HCT116 (cell line): ENCODE results near the gene NPVF. TPM values are rescaled to one million over a fixed set of nuclear protein-coding genes. Genes with fewer than 3 reads are reported as not detected.

ENCODE experiments used
- ATAC-seq: fragments of 200-7000 bp; cut with Tn5 transposase; 2 replicates; pipeline ENCODE4 v1.9.1; 2020; ENCODE audit warnings: mild to moderate bottlenecking, moderate library complexity
- BruUV-seq: library from RNA; stranded (reverse); fragments of 400-500 nt; replicated peaks from 2 replicates; lab custom pipeline; 2021; lab: Mats Ljungman, UMichigan
- CTCF ChIA-PET: fragments of 300-600 bp; sonication (Branson Sonifier 250); formaldehyde crosslinking; loops from one replicate; lab custom pipeline; 2021; ENCODE audit warnings: antibody characterized with exemption; lab: Charles Lee
- POLR2A ChIA-PET: fragments of 300-600, 350-600 bp; sonication (Branson Sonifier 250); formaldehyde crosslinking; loops from one replicate; lab custom pipeline; 2021; ENCODE audit warnings: antibody characterized with exemption; lab: Charles Lee
- RAD21 ChIA-PET, 2 experiments: fragments of 300-600 bp; sonication (Branson Sonifier 250); formaldehyde crosslinking; loops; one replicate each; lab custom pipeline; 2023; ENCODE audit warnings: low total read pairs in 2 of 2; ENCODE audit not compliant: uncharacterized antibody in 2 of 2, unreplicated experiment in 2 of 2, low non-redundant PET in 1 of 2; lab: Charles Lee
- DNase-seq: peaks from one replicate; pipeline ENCODE4 v3.0.0-alpha.2; 2010; ENCODE audit warnings: low read depth, low spot score
- H2AFZ ChIP-seq: fragments of 200-600 bp; shearing (Covaris generic), sonication (generic); 2 replicates; pipeline ENCODE4 v1.6.1; 2017; ENCODE audit warnings: low read depth, mixed run types, mixed read lengths, antibody characterized with exemption, low read length; ENCODE audit not compliant: poor library complexity, severe bottlenecking
- H3K27ac ChIP-seq: 2 replicates; pipeline ENCODE4 v1.5.1; 2012; ENCODE audit warnings: low read depth, low read length
- H3K27me3 ChIP-seq: fragments of 200-600 bp; sonication (generic); 2 replicates; pipeline ENCODE4 v1.6.1; 2016; ENCODE audit warnings: mixed run types, low read length, mixed read lengths; ENCODE audit not compliant: insufficient read depth
- H3K36me3 ChIP-seq, 2 experiments: fragments of 200-500 bp in 1 of 2; fragments of 200-600 bp in 1 of 2; sonication (Bioruptor generic) in 1 of 2; sonication (generic) in 1 of 2; 2 replicates each; pipeline versions ENCODE4 v1.5.1 to v1.6.1; 2014 to 2016; ENCODE audit warnings: low read length in 2 of 2, inconsistent platforms in 1 of 2, mixed read lengths in 1 of 2, mixed run types in 1 of 2; ENCODE audit not compliant: insufficient read depth in 2 of 2, control insufficient read depth in 1 of 2
- H3K4me1 ChIP-seq, 2 experiments: fragments of 200-600 bp in 1 of 2; sonication (generic) in 1 of 2; 2 replicates each; pipeline versions ENCODE4 v1.5.1 to v1.6.1; 2012 to 2017; ENCODE audit warnings: low read length in 2 of 2, inconsistent platforms in 1 of 2, mild to moderate bottlenecking in 1 of 2, mixed read lengths in 1 of 2, mixed run types in 1 of 2, moderate library complexity in 1 of 2; ENCODE audit not compliant: insufficient read depth in 2 of 2, control insufficient read depth in 1 of 2
- H3K4me2 ChIP-seq: fragments of 200-600 bp; sonication (generic); 2 replicates; pipeline ENCODE4 v1.6.1; 2017; ENCODE audit warnings: mixed run types, low read length, mixed read lengths
- H3K4me3 ChIP-seq, 2 experiments: fragments of 200-600 bp in 1 of 2; sonication (generic) in 1 of 2; replicated peaks in 1 of 2; 2 replicates each; pipeline ENCODE4 v1.5.1; 2011 to 2016; ENCODE audit warnings: low read length in 2 of 2, control low read depth in 1 of 2, low read depth in 1 of 2, mild to moderate bottlenecking in 1 of 2, mixed read lengths in 1 of 2, mixed run types in 1 of 2
- H3K79me2 ChIP-seq: fragments of 200-600 bp; sonication (generic); 2 replicates; pipeline ENCODE4 v1.6.1; 2017; ENCODE audit warnings: mild to moderate bottlenecking, mixed run types, low read length, moderate library complexity, mixed read lengths; ENCODE audit not compliant: insufficient read depth
- H3K9ac ChIP-seq: fragments of 200-600 bp; sonication (generic); 2 replicates; pipeline ENCODE4 v1.6.1; 2016; ENCODE audit warnings: low read length, mixed read lengths
- H3K9me2 ChIP-seq: fragments of 200-600 bp; sonication (generic), shearing (Covaris generic); 2 replicates; pipeline ENCODE4 v1.6.1; 2017; ENCODE audit warnings: mixed run types, mild to moderate bottlenecking, moderate library complexity; ENCODE audit not compliant: insufficient read depth
- H3K9me3 ChIP-seq, 2 experiments: fragments of 200-500 bp in 1 of 2; fragments of 200-600 bp in 1 of 2; sonication (Bioruptor generic) in 1 of 2; sonication (generic) in 1 of 2; 2 replicates each; pipeline ENCODE4 v1.6.1; 2014 to 2017; ENCODE audit warnings: low read length in 2 of 2, mixed read lengths in 2 of 2, inconsistent platforms in 1 of 2, low read depth in 1 of 2, mild to moderate bottlenecking in 1 of 2, mixed run types in 1 of 2, moderate library complexity in 1 of 2; ENCODE audit not compliant: control insufficient read depth in 1 of 2, insufficient read depth in 1 of 2
- H4K20me1 ChIP-seq: fragments of 200-600 bp; sonication (generic), shearing (Covaris generic); 2 replicates; pipeline ENCODE4 v1.6.1; 2017; ENCODE audit warnings: mixed run types, mild to moderate bottlenecking, moderate library complexity; ENCODE audit not compliant: insufficient read depth
- ELF1 ChIP-seq: IDR thresholded peaks from 2 replicates; pipeline ENCODE4 v1.6.1; 2012; ENCODE audit warnings: low read depth, borderline replicate concordance
- TCF7L2 ChIP-seq: IDR thresholded peaks from 2 replicates; pipeline ENCODE4 v1.7.0; 2011; ENCODE audit warnings: borderline replicate concordance, inconsistent platforms; ENCODE audit not compliant: insufficient read depth, insufficient read length; ENCODE audit errors: extremely low read depth
- intact Hi-C: fragments of 100-400 bp; cut with micrococcal nuclease; formaldehyde crosslinking; loops from 2 replicates; pipeline ENCODE4 v1.10.0; 2022
- total RNA-seq: library from RNA; stranded (reverse); gene quantifications from one replicate; pipeline ENCODE4 v1.2.1, GENCODE V29; 2021; ENCODE audit not compliant: unreplicated experiment
- TF ChIP-seq, protein P1 (sequence below), 3 experiments: fragments of 200-600 bp in 1 of 3; sonication (generic) in 1 of 3; IDR thresholded peaks in 2 of 3; conservative IDR thresholded peaks in 1 of 3; 2 replicates each; pipeline ENCODE4 v1.5.1; 2012 to 2017; ENCODE audit warnings: low read depth in 2 of 3, low read length in 2 of 3, antibody characterized with exemption in 1 of 3, borderline replicate concordance in 1 of 3, control low read depth in 1 of 3, mild to moderate bottlenecking in 1 of 3, mixed read lengths in 1 of 3, mixed run types in 1 of 3, moderate library complexity in 1 of 3; ENCODE audit not compliant: insufficient read depth in 1 of 3
- TF ChIP-seq, protein P2 (sequence below): IDR thresholded peaks from 2 replicates; pipeline ENCODE4 v1.6.1; 2012

NPVF gene
- total RNA-seq, 1 experiment from 2014 or later = not detected

DNA sequence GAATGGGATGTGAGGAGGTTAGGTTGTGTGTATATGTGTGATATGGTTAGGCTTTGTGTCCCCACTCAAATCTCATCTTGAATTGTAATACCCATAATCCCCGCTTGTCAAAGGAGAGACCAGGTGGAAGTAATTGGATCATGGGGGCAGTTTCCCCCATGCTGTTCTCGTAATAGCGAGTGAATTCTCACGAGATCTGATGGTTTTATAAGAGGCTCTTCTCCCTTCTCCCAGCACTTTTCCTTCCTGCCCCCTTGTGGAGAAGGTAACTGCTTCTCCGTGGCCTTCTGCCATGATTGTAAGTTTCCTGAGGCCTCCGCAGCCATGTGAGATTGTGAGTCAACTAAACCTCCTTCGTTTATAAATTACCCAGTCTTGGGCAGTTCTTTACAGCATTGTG, 47.3 kb downstream of the NPVF start:
- no peaks in the 10 kb centered on the region for H3K79me2 ChIP-seq
- intact Hi-C loops = no loop called here
- H3K27me3 ChIP-seq = no peaks in the 10 kb centered on the region
- no peak overlapping the region; a peak in 1 of 4 replicates for H3K4me3 ChIP-seq
- H4K20me1 ChIP-seq = no peaks in the 10 kb centered on the region
- peaks cover 0 to 8% of the 10 kb centered on the region in 2 experiments; a peak in 1 of 4 replicates for H3K4me1 ChIP-seq
- no peak for DNase-seq
- RAD21 ChIA-PET = no interaction called here
- H3K9ac ChIP-seq = no peak overlapping the region; the same call in 1 of the 2 replicates
- H3K36me3 ChIP-seq = no peaks in the 10 kb centered on the region
- H3K9me2 ChIP-seq = no peaks in the 10 kb centered on the region
- peak overlapping the region; percentile 100 for H2AFZ ChIP-seq
- no peak for ATAC-seq
- no peak for TF ChIP-seq TCF7L2
- TF ChIP-seq, protein P1, sequence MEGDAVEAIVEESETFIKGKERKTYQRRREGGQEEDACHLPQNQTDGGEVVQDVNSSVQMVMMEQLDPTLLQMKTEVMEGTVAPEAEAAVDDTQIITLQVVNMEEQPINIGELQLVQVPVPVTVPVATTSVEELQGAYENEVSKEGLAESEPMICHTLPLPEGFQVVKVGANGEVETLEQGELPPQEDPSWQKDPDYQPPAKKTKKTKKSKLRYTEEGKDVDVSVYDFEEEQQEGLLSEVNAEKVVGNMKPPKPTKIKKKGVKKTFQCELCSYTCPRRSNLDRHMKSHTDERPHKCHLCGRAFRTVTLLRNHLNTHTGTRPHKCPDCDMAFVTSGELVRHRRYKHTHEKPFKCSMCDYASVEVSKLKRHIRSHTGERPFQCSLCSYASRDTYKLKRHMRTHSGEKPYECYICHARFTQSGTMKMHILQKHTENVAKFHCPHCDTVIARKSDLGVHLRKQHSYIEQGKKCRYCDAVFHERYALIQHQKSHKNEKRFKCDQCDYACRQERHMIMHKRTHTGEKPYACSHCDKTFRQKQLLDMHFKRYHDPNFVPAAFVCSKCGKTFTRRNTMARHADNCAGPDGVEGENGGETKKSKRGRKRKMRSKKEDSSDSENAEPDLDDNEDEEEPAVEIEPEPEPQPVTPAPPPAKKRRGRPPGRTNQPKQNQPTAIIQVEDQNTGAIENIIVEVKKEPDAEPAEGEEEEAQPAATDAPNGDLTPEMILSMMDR (IDR thresholded peaks at IDR 0.05 in 2 of 3, conservative IDR thresholded peaks at IDR 0.05 in 1 of 3; ENCODE audit: borderline replicate concordance in 1 of 3, insufficient read depth in 1 of 3, low read depth in 2 of 3, low read length in 2 of 3) = 0 out of 6 replicates have a peak, but pooled peaks of 1 of the 3 experiments have one; percentile 12
- TF ChIP-seq, all 23 proteins: peak for 1
- H3K4me2 ChIP-seq = peak overlapping the region; percentile 82
- no peak overlapping the region for H3K27ac ChIP-seq
- ChIA-PET CTCF (interaction anchor here (1.0 to 1.4 kb wide), 9 partner anchors 8 to 82 kb away, joined by 3 to 11 read pairs (median 6); partner anchors contain the start of gene CYCS), POLR2A (interaction anchor here (1.0 kb wide), 1 partner anchor 55 kb away, joined by 3 read pairs; no protein-coding TSS in a partner anchor)
- BruUV-seq = no TSS peak
- no peaks in the 10 kb centered on the region for H3K9me3 ChIP-seq

DNA sequence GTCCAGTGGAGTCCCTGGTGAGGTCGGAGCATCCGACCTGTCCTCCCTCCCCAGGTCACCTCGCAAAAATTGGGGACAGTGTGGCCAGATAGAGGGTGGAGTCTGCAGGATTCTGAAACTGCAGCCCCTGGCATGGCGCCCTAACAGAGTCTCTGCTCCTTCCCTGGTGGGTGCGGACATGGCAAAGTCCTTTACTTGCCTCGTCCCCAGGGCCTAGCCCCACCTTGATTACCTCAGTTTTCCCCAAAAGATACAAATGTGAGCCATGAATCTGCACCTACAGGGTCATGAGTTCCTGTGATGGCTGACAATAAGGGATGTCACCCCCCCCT, 47.7 kb downstream of the NPVF start:
- no peaks in the 10 kb centered on the region for H4K20me1 ChIP-seq
- H3K4me3 ChIP-seq = peak overlapping the region; percentile 32 to 52
- ChIA-PET POLR2A (interaction anchor here (1.0 kb wide), 1 partner anchor 55 kb away, joined by 3 read pairs; no protein-coding TSS in a partner anchor), RAD21 (no interaction called here), CTCF (interaction anchor here (1.0 to 1.4 kb wide), 9 partner anchors 8 to 82 kb away, joined by 3 to 11 read pairs (median 6); partner anchors contain the start of gene CYCS)
- H3K4me2 ChIP-seq = peak overlapping the region; percentile 82
- no peaks in the 10 kb centered on the region for H3K9me2 ChIP-seq
- no peaks in the 10 kb centered on the region for H3K79me2 ChIP-seq
- TF ChIP-seq, protein P2, sequence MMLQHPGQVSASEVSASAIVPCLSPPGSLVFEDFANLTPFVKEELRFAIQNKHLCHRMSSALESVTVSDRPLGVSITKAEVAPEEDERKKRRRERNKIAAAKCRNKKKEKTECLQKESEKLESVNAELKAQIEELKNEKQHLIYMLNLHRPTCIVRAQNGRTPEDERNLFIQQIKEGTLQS = no peak
- TF ChIP-seq, protein P1 (IDR thresholded peaks at IDR 0.05 in 2 of 3, conservative IDR thresholded peaks at IDR 0.05 in 1 of 3; ENCODE audit: borderline replicate concordance in 1 of 3, insufficient read depth in 1 of 3, low read depth in 2 of 3, low read length in 2 of 3) = 0 out of 6 replicates have a peak, but pooled peaks of 1 of the 3 experiments have one; percentile 1
- TF ChIP-seq ELF1 = no peak
- H3K4me1 ChIP-seq = peaks cover 0 to 8% of the 10 kb centered on the region in 2 experiments; a peak in 1 of 4 replicates
- H3K36me3 ChIP-seq = no peaks in the 10 kb centered on the region
- H2AFZ ChIP-seq = peak overlapping the region; percentile 100
- intact Hi-C loops = no loop called here
- no peak overlapping the region for H3K27ac ChIP-seq
- no TSS peak for BruUV-seq
- no peaks in the 10 kb centered on the region for H3K9me3 ChIP-seq
- DNase-seq = no peak
- ATAC-seq = peak; percentile 62
- no peaks in the 10 kb centered on the region for H3K27me3 ChIP-seq
- peak overlapping the region; percentile 13; the same call in 1 of the 2 replicates for H3K9ac ChIP-seq
